HG02623 (cell line): ENCODE measurements around the gene FGF8.
A peak's percentile ranks its signal among the peaks of the same experiment; 100 is the strongest.
"Not testable (repeated sequence)": the region's sequence is repeated elsewhere in the genome, so short reads cannot be mapped to it uniquely, and the experiment has no call there.

ENCODE experiments used
- ATAC-seq: cut with Tn5 transposase; IDR thresholded peaks from one replicate; pipeline ENCODE4 v1.9.1; 2021; ENCODE audit warnings: moderate library complexity; ENCODE audit not compliant: unreplicated experiment

The FGF8 gene

GRCh38 chr10:101775273-101776160 lies at the start of gene FGF8:
TSS of gene FGF8 (minus strand) at chr10:101776114. CDS start at chr10:101775900, 214 bp downstream.
- ATAC-seq = no peak

- ATAC-seq = no peak
Observed at GRCh38 chr10:101824736-101825135, 48.8 kb upstream of the FGF8 start.

- ATAC-seq = peak; percentile 12
Observed at GRCh38 chr10:101818872-101819633, 43.1 kb upstream of the FGF8 start.

GRCh38 chr10:101818119-101818871 lies 42.4 kb upstream of the FGF8 start, which contains the start of gene OGA:
TSS of gene OGA (minus strand) at chr10:101818444. CDS start at chr10:101818022, 422 bp downstream.
- peak; percentile 78 for ATAC-seq

GRCh38 chr10:101817337-101818118 lies 41.6 kb upstream of the FGF8 start:
- no peak for ATAC-seq

- no peak for ATAC-seq
Observed at GRCh38 chr10:101816913-101817336, 41.0 kb upstream of the FGF8 start.

GRCh38 chr10:101816376-101816775 lies 40.5 kb upstream of the FGF8 start:
- ATAC-seq = no peak

GRCh38 chr10:101814466-101815071 lies 38.7 kb upstream of the FGF8 start:
- ATAC-seq = no peak

GRCh38 chr10:101812606-101813005 lies 36.7 kb upstream of the FGF8 start:
- ATAC-seq = no peak

- no peak for ATAC-seq
Observed at GRCh38 chr10:101807158-101807557, 31.2 kb upstream of the FGF8 start.

- no peak for ATAC-seq
Observed at GRCh38 chr10:101803511-101803910, 27.6 kb upstream of the FGF8 start.

- ATAC-seq = no peak
Observed at GRCh38 chr10:101797403-101798059, 21.6 kb upstream of the FGF8 start.

- ATAC-seq = no peak
Observed at GRCh38 chr10:101793526-101793925, 17.6 kb upstream of the FGF8 start.

GRCh38 chr10:101789686-101790085 lies 13.8 kb upstream of the FGF8 start:
- no peak for ATAC-seq

GRCh38 chr10:101789231-101789630 lies 13.3 kb upstream of the FGF8 start:
- ATAC-seq = not testable (repeated sequence)

- ATAC-seq = no peak
Observed at GRCh38 chr10:101785801-101786200, 9.9 kb upstream of the FGF8 start.

GRCh38 chr10:101784558-101784957 lies 8.6 kb upstream of the FGF8 start:
- no peak for ATAC-seq

GRCh38 chr10:101783736-101784118 lies 7.8 kb upstream of the FGF8 start:
- no peak for ATAC-seq
